K562 (cell line): ENCODE data around the gene NCAM2. TPM values are rescaled to one million over a fixed set of nuclear protein-coding genes. Genes with fewer than 3 reads are reported as not detected.

Experiments used
- ATAC-seq: fragments of 200-7000 bp; cut with Tn5 transposase; 3 replicates; pipeline ENCODE4 v1.9.1; 2020; ENCODE audit warnings: moderate library complexity
- BruUV-seq: library from RNA; stranded (reverse); fragments of 400-500 nt; replicated peaks from 2 replicates; lab custom pipeline; 2021; lab: Mats Ljungman, UMichigan
- CTCF ChIA-PET: fragments of 300-600 bp; formaldehyde crosslinking; extraction: SDS; loops from one replicate; lab custom pipeline; 2021; ENCODE audit warnings: low intra/inter-chr PET ratio; lab: Yijun Ruan, JAX
- POLR2A ChIA-PET: fragments of 300-600, 350-650 bp; sonication (Branson Sonifier 250); formaldehyde crosslinking; extraction: SDS; loops from one replicate; lab custom pipeline; 2021; ENCODE audit warnings: antibody characterized with exemption, inconsistent platforms; lab: Yijun Ruan, JAX
- DNase-seq, 4 experiments: peaks; one replicate each; pipeline versions ENCODE4 v3.0.0 to v3.0.0-alpha.2; 2011 to 2018; ENCODE audit warnings: low spot score in 3 of 4, mixed read lengths in 3 of 4; ENCODE audit errors: extremely low read depth in 1 of 4
- FAIRE-seq: peaks from 2 replicates; lab custom pipeline; 2011; peaks lifted over from hg19 to GRCh38; lab: Jason Lieb, UNC
- H2AFZ ChIP-seq: 2 replicates; pipeline ENCODE4 v1.6.0; 2011; ENCODE audit warnings: low read depth, low read length, control low read depth, inconsistent platforms
- H3K27ac ChIP-seq: fragments of 200-600 bp; 3 replicates; pipeline ENCODE4 v1.8.0; 2011; ENCODE audit warnings: low read depth, mild to moderate bottlenecking, control low read depth, inconsistent platforms, low read length, moderate library complexity, mixed read lengths; ENCODE audit errors: extremely low read depth
- H3K27me3 ChIP-seq, 2 experiments: fragments of 300-600 bp in 1 of 2; 2 replicates in 1 of 2; 3 replicates in 1 of 2; pipeline versions ENCODE4 v1.6.0 to v1.8.0; 2011; ENCODE audit warnings: inconsistent platforms in 2 of 2, low read length in 2 of 2, mild to moderate bottlenecking in 1 of 2, mixed read lengths in 1 of 2, moderate library complexity in 1 of 2; ENCODE audit not compliant: control insufficient read depth in 2 of 2, insufficient read depth in 2 of 2
- H3K36me3 ChIP-seq: fragments of 300-600 bp; 3 replicates; pipeline ENCODE4 v1.8.0; 2011; ENCODE audit warnings: mild to moderate bottlenecking, low read length, inconsistent platforms; ENCODE audit not compliant: control insufficient read depth, insufficient read depth
- H3K4me1 ChIP-seq, 2 experiments: fragments of 200-600 bp in 1 of 2; replicated peaks in 1 of 2; 2 replicates in 1 of 2; 3 replicates in 1 of 2; pipeline versions ENCODE4 v1.5.1 to v1.8.0; 2011; ENCODE audit warnings: inconsistent platforms in 2 of 2, low read length in 2 of 2, mild to moderate bottlenecking in 1 of 2, mixed read lengths in 1 of 2, moderate library complexity in 1 of 2; ENCODE audit not compliant: control insufficient read depth in 2 of 2, insufficient read depth in 2 of 2
- H3K4me2 ChIP-seq: 2 replicates; pipeline ENCODE4 v1.6.1; 2011; ENCODE audit warnings: low read length, control low read depth, inconsistent platforms, mixed read lengths; ENCODE audit not compliant: insufficient read depth
- H3K4me3 ChIP-seq: fragments of 200-600 bp; sonication (generic), shearing (Covaris generic); 2 replicates; pipeline ENCODE4 v1.5.1; 2016; ENCODE audit warnings: control low read depth, inconsistent platforms
- H3K79me2 ChIP-seq: fragments of 200-600 bp; 3 replicates; pipeline ENCODE4 v1.8.0; 2011; ENCODE audit warnings: low read length, inconsistent platforms; ENCODE audit not compliant: control insufficient read depth, insufficient read depth
- H3K9ac ChIP-seq, 2 experiments: 2 replicates each; pipeline versions ENCODE4 v1.6.0 to v1.6.1; 2011; ENCODE audit warnings: low read depth in 2 of 2, low read length in 2 of 2, control low read depth in 1 of 2, inconsistent platforms in 1 of 2, mild to moderate bottlenecking in 1 of 2, mixed read lengths in 1 of 2; ENCODE audit not compliant: insufficient read depth in 1 of 2
- H3K9me1 ChIP-seq: one replicate; pipeline ENCODE4 v1.6.0; 2011; ENCODE audit warnings: inconsistent platforms, mild to moderate bottlenecking, low read length, moderate library complexity; ENCODE audit not compliant: control insufficient read depth, insufficient read depth
- H3K9me3 ChIP-seq: replicated peaks from 2 replicates; pipeline ENCODE4 v1.5.1; 2011; ENCODE audit warnings: low read depth, low read length, inconsistent platforms; ENCODE audit not compliant: control insufficient read depth, insufficient read depth
- H4K20me1 ChIP-seq: replicated peaks from 2 replicates; pipeline ENCODE4 v1.6.1; 2011; ENCODE audit warnings: low read length, inconsistent platforms, mixed read lengths; ENCODE audit not compliant: control insufficient read depth, insufficient read depth
- ADNP ChIP-seq: fragments of 200-800 bp; sonication (Bioruptor generic); IDR thresholded peaks from 2 replicates; pipeline ENCODE4 v1.6.1; 2016; ENCODE audit warnings: missing genetic modification characterization, missing compliant biosample characterization
- MXI1 ChIP-seq: IDR thresholded peaks from 2 replicates; pipeline ENCODE4 v1.6.1; 2011; ENCODE audit warnings: low read depth, mild to moderate bottlenecking, improper control_type of control experiment, low read length
- PHB2 ChIP-seq: fragments of 450-650 bp; IDR thresholded peaks from 2 replicates; pipeline ENCODE4 v1.6.1; 2017; ENCODE audit warnings: low read depth
- POLR2A ChIP-seq: fragments of 450-650 bp; conservative IDR thresholded peaks from 2 replicates; pipeline ENCODE4 v1.6.1; 2016
- ZNF212 ChIP-seq: fragments of 450-650 bp; formaldehyde crosslinking; IDR thresholded peaks from 2 replicates; pipeline ENCODE4 v1.4.0; 2020; ENCODE audit warnings: mild to moderate bottlenecking
- ZNF445 ChIP-seq: fragments of 250-450 bp; sonication (Bioruptor Pico); IDR thresholded peaks from 2 replicates; pipeline ENCODE4 v1.4.0; 2020; ENCODE audit warnings: low read depth, mild to moderate bottlenecking, moderate library complexity
- WGBS: fragments of 100-300 bp; shearing (Covaris generic); methylation state at CpG from one replicate; pipeline ENCODE4 v1.1.6; 2016; ENCODE audit warnings: low coverage, mixed read lengths; ENCODE audit not compliant: insufficient coverage; ENCODE audit errors: missing lambda C conversion rate; 5-methylcytosine and 5-hydroxymethylcytosine counted together
- in situ Hi-C: fragments of 300-500 bp; cut with MboI; formaldehyde crosslinking; loops from 4 replicates; pipeline ENCODE4 v1.15.0; 2018; ENCODE audit warnings: inconsistent platforms, mixed read lengths
- intact Hi-C: fragments of 100-400 bp; cut with micrococcal nuclease; formaldehyde crosslinking; loops from 2 replicates; pipeline ENCODE4 v1.14.2; 2022
- polyA plus RNA-seq, 8 experiments: library from polyadenylated mRNA; depleted of rRNA in 4 of 8; stranded (reverse) in 5 of 8; unstranded in 3 of 8; fragments of >200 nt; fragmentation: Nextera tagmentation in 2 of 8; fragmentation: Illumina TruSeq in 1 of 8; extraction: Ambion mirVana in 2 of 8; extraction: Trizol in 1 of 8; gene quantifications; 2 replicates each; pipeline versions ENCODE4 v1.2.1 to v1.2.3, GENCODE V29; 2011 to 2014; ENCODE audit warnings: inconsistent platforms in 1 of 8, missing spikeins in 1 of 8
- total RNA-seq, 7 experiments: library from RNA; depleted of rRNA in 6 of 7; stranded (reverse); fragments of >200 nt in 6 of 7; fragmentation: Illumina TruSeq in 2 of 7; extraction: Trizol in 2 of 7; gene quantifications; 2 replicates each; pipeline versions ENCODE4 v1.2.1 to v1.2.3, GENCODE V29; 2011 to 2021; ENCODE audit warnings: low replicate concordance in 1 of 7
- TF ChIP-seq, protein P1 (sequence below): sonication (generic); formaldehyde crosslinking; IDR thresholded peaks from 2 replicates; pipeline ENCODE4 v1.5.0; 2020; ENCODE audit warnings: missing genetic modification reagents

Gene NCAM2
- total and polyA plus RNA-seq, 9 of the 15 experiments (the other 6 are each of a cell fraction or from before 2014, with no cell fraction given), result 14.0 to 58.2 (median 27.8) TPM

DNA sequence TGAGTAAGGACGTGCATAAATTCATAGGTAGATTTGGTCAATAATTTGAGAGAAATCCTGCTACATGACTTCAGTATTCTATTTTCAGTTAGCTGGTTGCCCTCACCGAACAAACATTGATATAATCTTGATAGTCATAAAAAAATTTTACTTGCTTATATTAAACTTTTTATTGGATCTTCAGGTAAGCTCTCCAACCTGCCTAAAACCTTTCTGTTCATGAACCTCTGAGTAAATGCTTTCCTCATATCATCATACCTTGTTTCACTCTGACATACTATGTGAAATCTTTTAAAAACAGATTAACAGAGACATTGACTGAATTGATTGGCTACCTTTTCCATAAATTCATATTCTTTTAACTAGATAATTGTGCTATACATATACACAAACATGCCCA lies 299.0 kb downstream of the NCAM2 start:
- H3K79me2 ChIP-seq, result no peaks in the 10 kb centered on the region
- intact Hi-C loops, result loop anchor here (10.0 kb wide), 1 partner anchor 122 kb away; no protein-coding TSS in a partner anchor
- H3K9me1 ChIP-seq, result no peaks in the 10 kb centered on the region
- H3K27me3 ChIP-seq, result no peaks in the 10 kb centered on the region
- ATAC-seq, result no peak
- no peak overlapping the region for H2AFZ ChIP-seq
- H3K36me3 ChIP-seq, result peaks cover 41% of the 10 kb centered on the region; the same call in 2 of the 3 replicates
- no TSS peak for BruUV-seq
- no peaks in the 10 kb centered on the region for H3K4me1 ChIP-seq
- no peaks in the 10 kb centered on the region for H3K9me3 ChIP-seq
- H3K4me3 ChIP-seq, result no peak overlapping the region
- CTCF ChIA-PET, result no interaction called here
- in situ Hi-C loops, result no loop called here
- no peaks in the 10 kb centered on the region for H4K20me1 ChIP-seq
- no peak for TF ChIP-seq MXI1
- no peak for TF ChIP-seq POLR2A
- TF ChIP-seq, protein P1, sequence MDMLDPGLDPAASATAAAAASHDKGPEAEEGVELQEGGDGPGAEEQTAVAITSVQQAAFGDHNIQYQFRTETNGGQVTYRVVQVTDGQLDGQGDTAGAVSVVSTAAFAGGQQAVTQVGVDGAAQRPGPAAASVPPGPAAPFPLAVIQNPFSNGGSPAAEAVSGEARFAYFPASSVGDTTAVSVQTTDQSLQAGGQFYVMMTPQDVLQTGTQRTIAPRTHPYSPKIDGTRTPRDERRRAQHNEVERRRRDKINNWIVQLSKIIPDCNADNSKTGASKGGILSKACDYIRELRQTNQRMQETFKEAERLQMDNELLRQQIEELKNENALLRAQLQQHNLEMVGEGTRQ (CRISPR knock-in tag), result no peak
- TF ChIP-seq PHB2, result no peak
- TF ChIP-seq ZNF212 (CRISPR knock-in tag), result no peak
- TF ChIP-seq ZNF445 (CRISPR knock-in tag), result no peak
- no peak for TF ChIP-seq ADNP (tag)
- POLR2A ChIA-PET, result interaction anchor here (0.7 kb wide), 1 partner anchor 59 kb away, joined by 3 read pairs; no protein-coding TSS in a partner anchor
- whole genome bisulfite sequencing, result 81% methylated on average over 2 of the region's 2 CpGs
- FAIRE-seq, result no peak
- H3K27ac ChIP-seq, result no peak overlapping the region
- DNase-seq, result no peak
- H3K4me2 ChIP-seq, result no peak overlapping the region
- no peak overlapping the region for H3K9ac ChIP-seq
